DOHH2 (cell line): ENCODE results near the gene NDUFB5.

Experiments
- CTCF ChIP-seq: fragments of 200-600 bp; sonication (generic); IDR thresholded peaks from one replicate; pipeline ENCODE4 v1.5.1; 2014; ENCODE audit warnings: antibody characterized with exemption, mild to moderate bottlenecking, low read depth, low read length; ENCODE audit not compliant: poor library complexity, severe bottlenecking
- EZH2phosphoT487 ChIP-seq: fragments of 200-600 bp; sonication (generic); IDR thresholded peaks from 2 replicates; pipeline ENCODE4 v1.6.1; 2017; ENCODE audit warnings: borderline replicate concordance, mild to moderate bottlenecking, antibody characterized with exemption, low read length, moderate library complexity, mixed read lengths

- TF ChIP-seq CTCF (no peak), EZH2phosphoT487 (no peak)
Measured at GRCh38 chr3:179562591-179563270, 41.9 kb upstream of the NDUFB5 start, which contains the start of gene ACTL6A.
